NCI-H146 (cell line): ENCODE data around the gene CCBE1.
"Not testable (repeated sequence)": the region's sequence is repeated elsewhere in the genome, so short reads cannot be mapped to it uniquely, and the experiment has no call there.

ENCODE experiments used
- DNase-seq: peaks from one replicate; lab custom pipeline; 2025; lab: John Stamatoyannopoulos, UW

The CCBE1 gene

DNA sequence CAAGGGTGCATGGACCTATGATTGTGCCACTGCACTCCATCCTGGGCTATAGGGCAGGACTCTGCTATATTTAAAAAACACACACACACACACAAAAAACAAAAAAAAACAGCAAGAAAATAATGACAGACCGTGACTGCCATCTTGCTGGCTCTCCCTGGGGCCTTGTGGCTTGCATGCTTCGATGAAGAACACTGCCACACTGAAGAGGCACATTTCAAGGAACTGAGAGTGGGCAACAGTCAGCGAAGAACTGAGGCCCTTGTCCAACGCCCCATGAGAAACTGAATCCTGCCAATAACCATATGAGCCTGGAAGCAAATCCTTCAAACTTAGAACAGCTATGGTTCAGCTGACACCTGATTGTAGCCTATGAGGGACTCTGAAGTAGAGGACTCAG, 158.1 kb downstream of the CCBE1 start:
- no peak for DNase-seq

DNA sequence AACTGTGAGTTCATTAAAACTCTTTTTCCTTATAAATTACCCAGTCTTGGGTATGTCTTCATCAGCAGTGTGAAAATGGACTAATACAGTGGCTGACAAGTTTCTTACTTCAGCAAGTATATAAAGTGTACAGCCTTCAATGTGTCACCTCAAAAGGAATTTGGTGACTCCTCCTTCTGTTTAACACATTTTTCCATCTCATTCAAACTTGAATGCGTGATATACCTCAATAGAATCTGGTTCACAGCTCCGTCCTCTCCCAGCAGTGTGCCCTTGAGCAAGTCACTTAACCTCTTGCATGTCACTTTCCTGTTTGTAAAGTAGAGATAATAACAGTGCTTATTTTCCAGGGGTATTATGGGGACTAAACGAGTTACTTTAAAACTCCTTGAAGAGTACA, 159.6 kb downstream of the CCBE1 start:
- DNase-seq, result no peak

DNA sequence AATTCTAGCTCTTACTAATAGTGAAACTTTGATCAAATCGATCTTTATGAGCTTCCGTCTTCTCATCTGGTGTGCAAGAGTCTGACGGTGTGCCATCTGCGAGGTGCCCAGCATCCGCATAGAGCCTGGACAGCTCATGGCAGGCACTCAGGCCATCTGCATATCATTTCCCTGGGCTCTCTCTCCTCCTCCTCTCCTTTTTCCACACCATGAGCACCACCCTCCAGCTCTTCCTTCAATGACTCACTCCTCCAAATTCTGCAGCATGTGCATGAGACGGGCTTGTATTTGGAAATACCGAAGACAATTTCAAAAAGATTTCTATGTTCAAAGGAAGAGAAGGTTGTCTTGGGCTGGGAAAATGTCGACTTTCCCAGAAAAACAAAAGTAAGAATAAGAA, 161.1 kb downstream of the CCBE1 start:
- no peak for DNase-seq

DNA sequence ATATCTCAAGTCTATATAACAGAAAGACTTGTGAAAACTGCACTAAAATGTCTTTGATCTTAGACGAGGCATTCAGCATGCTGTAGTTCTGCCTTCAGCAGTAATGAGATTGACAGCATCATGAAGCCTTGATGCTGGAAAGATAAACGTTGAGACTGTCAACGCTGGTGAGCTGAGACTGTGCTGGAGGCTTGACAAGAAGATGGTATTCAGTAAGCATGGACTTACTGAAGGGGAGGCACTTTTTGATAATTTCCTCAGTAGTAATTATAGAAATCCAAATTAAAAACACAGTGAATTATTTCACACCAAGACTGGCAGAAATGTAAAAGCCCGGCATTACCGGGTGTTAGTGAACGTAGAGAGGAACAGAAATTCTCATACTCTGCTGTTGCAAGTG, 162.2 kb downstream of the CCBE1 start:
- DNase-seq, result no peak

DNA sequence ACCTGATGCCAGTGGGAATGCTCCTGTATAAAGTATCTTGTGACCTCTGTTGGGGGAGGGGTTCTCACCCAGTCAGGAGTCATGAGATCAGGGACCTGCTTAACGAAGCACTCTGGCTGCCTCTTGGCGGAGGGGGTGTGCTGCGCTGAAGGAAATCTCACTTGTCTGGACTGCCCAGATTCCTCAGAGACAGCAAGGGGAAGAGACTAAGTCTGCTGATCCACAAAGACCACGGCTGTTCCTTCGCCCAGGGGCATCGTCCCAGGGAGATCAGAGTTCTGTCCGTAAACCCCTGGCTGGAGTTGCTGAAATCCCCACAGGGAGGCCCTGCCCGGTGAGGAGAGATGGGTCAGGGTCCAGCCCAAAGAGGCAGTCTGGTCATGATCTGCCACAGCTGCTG, 168.4 kb downstream of the CCBE1 start:
- DNase-seq, result no peak

DNA sequence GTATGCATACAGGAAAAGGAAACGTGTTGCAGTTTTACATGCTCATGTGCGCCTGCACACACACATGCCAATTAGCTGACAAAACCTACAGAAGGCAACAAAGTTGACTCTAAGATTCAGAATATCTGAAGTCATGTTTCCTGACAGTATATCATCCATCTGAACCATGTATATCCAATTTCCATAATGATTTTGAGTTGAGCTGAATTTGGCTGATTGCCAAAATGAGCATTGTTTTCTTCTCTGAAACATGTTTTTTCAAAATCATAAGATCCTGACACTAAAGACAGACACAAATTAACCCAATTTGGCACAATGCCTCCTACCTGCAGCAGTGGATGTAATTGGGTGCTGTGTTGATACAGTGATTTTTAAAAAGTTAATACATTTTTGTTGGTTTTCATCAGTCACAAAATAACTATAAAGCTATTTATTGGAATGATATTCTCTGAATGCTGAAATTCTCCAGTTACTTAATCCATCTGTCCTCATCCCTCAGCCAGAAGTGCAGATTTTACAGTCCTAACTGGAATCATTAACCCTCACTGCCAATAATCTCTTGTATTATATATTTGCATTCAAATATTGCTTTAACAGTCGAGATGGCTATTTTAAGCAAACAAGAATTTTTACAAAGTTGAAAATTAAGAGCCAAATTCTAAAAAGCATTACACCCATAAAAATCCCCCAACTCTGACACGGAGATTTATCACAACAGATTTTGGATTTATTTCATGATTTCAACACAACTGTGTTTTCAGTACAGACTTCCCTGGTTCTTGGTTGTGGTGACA, 176.5 kb downstream of the CCBE1 start:
- DNase-seq, result no peak

DNA sequence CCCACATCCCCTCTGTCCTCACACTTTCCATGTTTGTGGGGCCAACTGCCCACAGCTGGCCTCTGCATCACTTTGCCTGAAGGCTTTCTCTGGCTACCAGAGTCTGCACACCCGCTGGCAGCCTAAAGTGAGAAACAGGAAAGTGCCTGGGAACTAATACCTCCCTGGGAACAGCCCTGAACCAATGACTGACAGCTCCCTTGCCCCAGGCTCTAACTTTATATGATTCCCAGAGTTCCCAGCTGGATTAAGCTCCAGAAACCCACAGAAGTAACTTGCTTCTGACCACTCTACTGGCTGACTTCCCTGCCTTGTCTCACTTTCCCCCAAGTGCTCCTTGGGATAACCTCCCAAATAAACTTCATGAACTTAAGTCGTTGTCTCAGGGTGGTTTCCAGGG, 178.5 kb downstream of the CCBE1 start:
- DNase-seq, result no peak

DNA sequence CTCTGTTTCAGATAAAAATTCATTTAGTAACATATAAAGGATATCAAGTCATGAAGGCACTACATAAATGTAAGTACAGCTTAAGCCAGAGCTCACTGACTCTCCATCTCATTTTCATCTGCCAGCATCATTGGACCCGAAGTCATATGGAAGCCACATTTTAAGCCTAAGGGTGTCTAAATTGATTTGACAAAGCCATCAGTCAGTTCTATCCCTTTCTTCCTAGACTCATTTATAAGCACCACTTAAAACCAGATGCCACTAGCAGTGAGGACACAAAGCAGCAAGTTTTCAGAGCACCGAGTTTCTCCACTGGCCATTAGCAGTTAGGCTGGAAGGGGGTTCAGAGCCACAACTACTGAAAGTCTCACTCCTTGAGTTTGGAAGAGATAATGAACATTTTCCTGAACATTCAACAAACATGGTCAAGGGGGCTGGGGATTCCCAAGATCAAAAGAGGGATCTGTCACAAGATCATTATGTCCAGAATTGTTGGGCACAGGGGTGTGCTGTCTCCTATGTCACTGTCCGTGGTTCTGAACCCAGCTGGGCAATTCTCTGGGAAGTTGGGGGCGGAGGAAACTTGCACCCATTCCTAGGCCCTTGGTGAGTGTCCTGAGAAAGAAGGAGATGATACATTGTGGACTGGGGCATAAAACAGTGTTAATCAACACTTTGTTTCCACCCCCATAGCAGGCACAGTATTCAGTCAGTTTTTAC, 179.6 kb downstream of the CCBE1 start:
- DNase-seq, result no peak

DNA sequence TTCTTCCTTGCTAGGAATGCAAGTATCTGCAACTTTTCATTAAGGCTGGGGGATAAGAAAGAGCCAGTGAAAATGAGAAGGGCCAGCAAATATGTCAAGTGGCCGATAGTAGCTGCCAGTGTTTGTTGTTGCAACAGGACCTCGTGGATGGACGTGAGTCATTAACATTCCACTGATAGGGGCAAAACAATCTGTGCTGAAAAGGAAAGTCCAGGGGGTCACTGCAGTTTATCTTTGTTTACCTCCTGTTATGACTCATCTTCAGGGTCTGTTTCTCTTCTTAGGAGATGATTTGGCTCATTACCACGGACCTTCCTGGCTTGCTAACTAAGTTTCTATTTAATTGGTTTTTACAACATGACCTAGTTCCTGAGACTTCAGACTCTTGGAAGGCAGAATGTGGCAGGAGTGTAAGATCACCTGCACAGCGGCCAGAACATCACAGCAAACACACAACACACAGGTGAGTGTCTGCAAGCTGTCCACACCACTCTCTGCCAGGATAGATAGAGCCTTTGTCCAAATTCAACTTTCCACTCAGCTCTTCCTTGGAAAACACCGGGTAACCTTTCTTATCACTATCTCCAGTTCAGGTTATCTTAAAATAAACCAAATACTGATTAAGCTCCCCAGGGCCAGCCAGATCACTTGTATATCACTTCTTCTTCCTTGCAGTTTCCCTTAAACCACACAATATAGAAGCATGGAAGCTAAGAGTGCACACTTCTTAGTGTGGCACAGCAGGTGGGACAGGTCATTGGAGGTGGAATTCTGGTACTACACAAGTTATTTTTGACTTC, 180.7 kb downstream of the CCBE1 start:
- no peak for DNase-seq

DNA sequence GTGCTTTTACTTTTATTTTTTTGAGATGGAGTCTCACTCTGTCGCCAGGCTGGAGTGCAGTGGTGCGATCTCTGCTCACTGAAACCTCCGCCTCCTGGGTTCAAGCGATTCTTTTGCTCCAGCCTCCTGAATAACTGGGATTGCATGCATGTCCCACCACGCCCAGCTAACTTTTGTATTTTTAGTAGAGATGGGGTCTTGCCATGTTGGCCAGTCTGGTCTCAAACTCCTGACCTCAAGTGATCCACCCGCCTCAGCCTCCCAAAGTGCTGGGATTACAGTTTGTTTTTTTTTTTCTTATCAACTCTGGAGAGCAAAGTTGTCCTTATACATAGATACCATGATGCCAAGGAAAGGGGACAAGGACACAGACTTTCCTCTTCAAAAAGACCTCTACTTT, 181.3 kb downstream of the CCBE1 start:
- DNase-seq, result not testable (repeated sequence)

DNA sequence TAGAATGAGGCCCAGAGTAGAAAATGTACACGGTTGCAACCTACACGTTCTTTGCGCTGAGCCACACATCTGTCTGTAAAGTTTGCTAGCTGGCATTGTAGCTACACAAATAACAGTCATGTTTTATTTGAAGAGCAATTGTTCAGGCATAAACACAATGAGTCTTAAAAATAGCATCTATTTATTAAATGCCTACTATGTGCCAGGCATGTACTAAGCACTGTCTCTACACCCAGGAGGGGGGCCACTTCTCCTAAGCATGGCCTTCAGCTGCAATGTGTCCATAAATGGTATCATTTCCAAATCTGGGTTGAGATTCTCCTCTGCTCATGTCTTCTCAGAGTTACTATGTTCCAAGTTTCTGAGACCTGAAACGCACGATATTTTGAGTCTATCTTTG, 182.1 kb downstream of the CCBE1 start:
- no peak for DNase-seq

DNA sequence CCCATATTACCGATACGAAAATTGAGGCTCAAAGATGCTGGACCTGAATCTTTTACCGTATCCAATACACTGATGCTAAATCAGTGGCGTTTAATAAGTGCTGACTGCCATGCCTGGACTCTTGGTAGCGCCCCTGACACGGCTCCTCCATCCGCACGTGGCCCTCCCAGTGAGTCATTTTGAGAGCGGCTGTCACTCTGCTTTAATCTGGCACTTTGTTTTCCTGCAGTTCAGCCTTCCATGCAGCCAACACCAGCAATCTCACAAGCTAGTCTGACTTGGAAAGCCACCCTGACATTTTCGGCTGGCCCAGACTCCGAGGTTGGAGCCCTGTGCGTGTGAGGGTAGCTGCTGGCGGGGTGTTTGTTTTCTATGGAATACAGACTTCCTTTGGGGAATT, 183.0 kb downstream of the CCBE1 start:
- no peak for DNase-seq

DNA sequence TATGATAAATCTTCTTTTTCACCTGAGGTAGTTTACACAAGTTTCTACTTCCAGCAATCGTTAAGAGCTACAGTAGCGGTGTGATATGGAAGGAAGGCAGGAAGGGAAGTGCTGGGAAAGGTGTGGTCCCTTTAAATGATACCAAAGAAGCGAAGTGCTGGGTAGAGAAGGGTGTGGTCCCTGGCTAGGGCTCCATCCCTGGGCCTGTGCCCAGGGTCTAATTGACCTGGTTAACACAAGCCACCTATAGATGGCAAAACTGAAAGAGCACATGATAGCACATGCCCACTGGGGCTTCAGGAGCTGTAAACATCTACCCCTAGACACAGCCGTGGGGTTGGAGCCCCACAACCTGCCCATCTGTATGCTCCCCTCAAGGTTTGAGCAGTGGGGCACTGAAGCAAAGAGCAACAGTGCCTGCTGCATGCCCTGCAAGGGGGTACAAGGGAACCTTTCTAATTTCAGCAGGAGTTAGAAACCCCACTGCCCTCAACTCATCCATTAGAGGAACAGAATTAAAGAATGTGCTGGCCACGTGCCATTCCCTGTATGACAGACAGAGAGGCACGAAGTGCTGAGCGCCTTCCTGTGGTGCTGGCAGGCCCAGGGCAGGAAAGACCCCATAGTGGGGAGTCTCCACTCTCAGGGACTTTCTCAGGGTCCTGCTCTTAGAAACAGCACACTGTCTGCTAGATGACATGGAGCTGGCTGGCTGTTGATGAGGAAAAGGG, 185.0 kb downstream of the CCBE1 start:
- no peak for DNase-seq

DNA sequence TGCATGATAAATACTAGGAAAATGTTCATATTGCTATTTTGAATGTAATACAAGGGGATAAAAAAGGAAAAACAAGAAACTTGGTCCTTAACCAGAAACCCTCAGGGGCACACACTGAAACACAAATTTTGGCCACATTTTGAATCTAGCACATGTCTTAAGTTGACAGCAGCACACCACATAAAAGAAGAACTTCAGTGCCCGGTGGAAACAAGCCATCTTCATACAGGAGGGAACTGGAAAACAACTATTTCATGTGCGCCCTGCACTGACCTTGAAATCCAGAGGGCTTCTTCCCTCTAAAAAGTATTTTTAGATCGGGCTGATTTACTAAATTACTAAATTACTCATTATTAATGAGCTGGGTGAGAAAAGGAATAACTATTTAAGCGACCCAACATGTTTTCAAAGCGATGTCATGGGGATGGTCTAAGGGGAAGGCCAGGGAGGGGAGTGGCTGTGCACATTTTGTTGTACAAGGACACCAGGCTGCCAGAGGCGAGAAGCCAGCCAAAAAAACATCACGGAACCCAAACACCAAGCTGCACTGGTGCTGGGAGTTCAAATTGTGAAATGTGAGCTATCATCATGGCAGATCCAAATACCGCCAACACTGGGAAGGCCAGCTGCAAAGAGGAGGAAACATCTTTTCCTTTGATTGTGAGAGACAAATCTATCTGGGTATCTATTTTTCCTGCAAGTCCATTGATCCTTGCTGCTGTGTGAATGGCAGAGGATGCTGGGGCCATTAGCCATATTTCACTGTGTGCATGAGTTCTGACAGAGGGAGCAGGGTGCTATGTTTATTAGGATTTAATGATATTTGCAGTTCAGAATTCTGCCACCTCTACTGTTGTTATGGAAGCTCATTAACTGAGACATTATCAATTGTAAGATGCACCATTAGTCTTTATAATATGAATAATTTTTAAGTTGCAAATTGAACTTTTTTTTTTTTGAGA, 187.5 kb downstream of the CCBE1 start:
- no peak for DNase-seq

DNA sequence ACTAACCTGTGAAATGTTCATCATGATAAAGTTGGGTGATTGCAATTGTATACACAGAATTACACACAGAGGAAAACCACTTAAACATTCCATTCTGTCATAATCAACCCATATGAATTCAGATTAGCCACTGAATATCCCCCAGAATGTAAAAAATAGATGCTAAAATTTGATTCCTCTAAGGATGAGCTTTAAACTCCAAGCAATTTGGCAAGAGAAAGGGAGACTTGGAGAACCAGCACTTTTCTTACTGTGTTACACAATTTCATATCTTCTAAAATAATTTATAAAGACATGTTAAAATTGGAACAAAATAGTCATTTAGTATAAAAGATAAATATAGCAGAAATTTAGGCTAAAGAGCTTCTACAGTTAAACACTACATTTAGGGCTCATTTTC, 191.9 kb downstream of the CCBE1 start:
- DNase-seq, result no peak

DNA sequence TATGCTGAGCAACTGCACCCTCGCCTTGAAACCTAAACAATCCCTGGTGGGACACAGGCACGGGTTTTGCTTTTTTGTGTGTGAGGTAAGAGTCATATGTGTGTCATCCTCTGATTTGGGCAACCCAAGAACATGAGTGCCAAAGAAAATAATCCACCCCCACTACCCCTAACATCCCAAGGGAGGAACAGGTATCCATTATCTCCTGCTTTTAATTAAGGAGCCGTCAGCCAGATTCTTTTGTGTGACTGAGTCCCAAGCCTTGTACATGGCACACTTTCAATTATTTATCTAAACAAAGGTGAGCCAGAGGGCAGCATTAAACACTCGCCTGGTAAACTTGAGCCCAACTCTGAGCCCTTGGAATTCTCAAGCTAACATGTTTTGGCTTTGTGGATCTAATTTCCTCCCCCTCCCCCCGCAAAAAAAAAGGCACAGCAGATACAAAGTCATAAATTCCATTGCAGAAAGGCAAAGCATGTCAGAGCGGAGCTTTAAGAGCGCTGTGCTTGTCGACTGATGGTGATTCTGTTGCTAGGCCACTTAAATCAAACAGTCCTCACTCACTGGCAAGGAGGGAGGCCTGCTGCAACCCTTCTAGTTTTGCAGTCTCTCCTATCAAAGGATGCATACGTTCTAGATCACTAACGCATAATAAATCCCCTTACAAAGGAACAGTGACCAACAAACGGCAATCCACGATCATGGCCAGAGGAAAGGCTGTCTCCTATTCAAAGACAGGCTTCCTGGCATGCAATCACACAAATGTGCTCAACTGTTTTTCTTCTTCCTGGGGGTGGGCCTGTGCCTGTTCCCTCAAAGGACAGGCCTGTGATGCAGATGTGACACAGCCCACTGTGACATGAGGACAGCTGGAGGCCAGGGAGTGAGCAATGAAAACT, 194.7 kb downstream of the CCBE1 start:
- DNase-seq, result no peak

DNA sequence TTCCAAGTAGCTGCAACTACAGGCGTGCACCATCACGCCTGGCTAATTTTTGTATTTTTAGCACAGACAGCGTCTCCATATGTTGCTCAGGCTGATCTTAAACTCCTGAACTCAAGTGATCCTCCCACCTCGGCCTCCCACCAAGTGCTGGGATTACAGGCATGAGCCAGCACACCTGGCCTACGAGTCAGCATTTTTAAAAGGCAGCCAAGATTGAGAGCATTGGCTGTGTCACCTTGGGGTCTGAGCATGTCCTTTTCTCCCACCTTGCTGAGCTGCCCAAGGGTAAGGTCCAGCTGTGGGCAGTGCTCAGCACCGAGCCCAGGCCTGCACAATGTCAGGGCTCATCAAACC, 195.3 kb downstream of the CCBE1 start:
- no peak for DNase-seq

DNA sequence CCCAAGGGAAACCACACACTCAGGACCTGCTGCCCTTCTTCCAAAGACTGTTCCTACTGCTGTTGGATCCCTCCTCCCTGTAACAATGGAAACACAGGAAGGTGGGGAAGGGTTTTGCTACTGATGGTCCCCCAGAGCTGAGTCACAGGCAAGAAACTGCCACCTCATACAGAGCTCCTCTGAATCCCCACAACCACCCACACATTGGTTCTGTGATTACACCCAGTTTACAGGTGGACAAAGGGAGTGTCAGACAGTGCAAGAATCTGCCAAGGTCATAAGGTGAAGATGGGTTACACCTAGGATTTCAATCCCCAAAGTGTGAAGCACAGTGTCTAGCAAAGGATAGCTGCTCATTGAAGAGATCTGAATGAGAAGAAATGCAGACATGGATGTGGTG, 196.5 kb downstream of the CCBE1 start:
- DNase-seq, result no peak

DNA sequence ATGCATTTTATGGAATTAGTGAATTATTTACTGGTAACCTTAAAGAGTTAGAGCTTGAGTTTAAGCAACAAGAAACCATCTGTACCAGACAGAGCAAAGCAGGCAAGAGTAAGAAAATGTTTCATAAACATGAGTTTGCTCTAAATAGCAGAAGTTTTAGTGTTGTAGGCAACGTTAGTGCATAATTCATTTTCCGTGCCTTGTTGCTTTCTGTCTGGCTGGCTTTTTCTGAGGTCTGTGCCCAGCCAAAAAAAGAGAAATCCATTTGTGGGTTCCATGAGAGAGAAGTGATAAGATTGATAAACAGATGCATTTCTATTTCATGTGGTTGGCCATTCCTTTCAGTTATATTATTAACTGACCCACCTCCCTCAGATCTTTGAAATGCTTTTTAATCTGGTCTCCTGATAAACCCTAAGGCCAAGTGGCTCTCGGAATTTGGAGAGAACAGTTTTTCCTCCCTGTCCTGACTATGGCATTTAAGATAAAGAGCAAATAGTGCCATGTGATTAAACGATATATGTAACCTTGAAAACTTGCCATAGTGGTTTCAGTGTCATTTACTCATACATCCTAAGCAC, 198.6 kb downstream of the CCBE1 start:
- no peak for DNase-seq
